H9 (cell line): Measurements from ENCODE around the gene CERS6. TPM values are rescaled to one million over a fixed set of nuclear protein-coding genes. Genes with fewer than 3 reads are reported as not detected.

Experiments
- DNase-seq: peaks from one replicate; pipeline ENCODE4 v3.0.0-alpha.2; 2017
- H2AFZ ChIP-seq: one replicate; pipeline ENCODE4 v1.6.1; 2013; ENCODE audit warnings: mild to moderate bottlenecking, low read length, control low read depth, moderate library complexity
- H2AK5ac ChIP-seq: 2 replicates; pipeline ENCODE4 v1.6.1; 2013; ENCODE audit warnings: low read length, control low read depth, mixed read lengths; ENCODE audit not compliant: insufficient read length
- H2BK120ac ChIP-seq: one replicate; pipeline ENCODE4 v1.6.1; 2013; ENCODE audit warnings: low read depth, mild to moderate bottlenecking, low read length, control low read depth, inconsistent platforms; ENCODE audit not compliant: poor library complexity, severe bottlenecking
- H2BK12ac ChIP-seq: 2 replicates; pipeline ENCODE4 v1.6.1; 2013; ENCODE audit warnings: low read length, control low read depth, mixed read lengths, low read depth; ENCODE audit not compliant: insufficient read length
- H2BK15ac ChIP-seq: 2 replicates; pipeline ENCODE4 v1.6.1; 2013; ENCODE audit warnings: low read depth, low read length, control low read depth
- H2BK20ac ChIP-seq: one replicate; pipeline ENCODE4 v1.6.1; 2013; ENCODE audit warnings: low read depth, mild to moderate bottlenecking, low read length, control low read depth, inconsistent platforms; ENCODE audit not compliant: poor library complexity, severe bottlenecking
- H2BK5ac ChIP-seq: 2 replicates; pipeline ENCODE4 v1.6.1; 2013; ENCODE audit warnings: low read length, control low read depth, mixed read lengths; ENCODE audit not compliant: insufficient read length
- H3K14ac ChIP-seq: 2 replicates; pipeline ENCODE4 v1.6.1; 2013; ENCODE audit warnings: low read length, control low read depth; ENCODE audit not compliant: insufficient read depth
- H3K18ac ChIP-seq: 2 replicates; pipeline ENCODE4 v1.6.1; 2013; ENCODE audit warnings: low read depth, mild to moderate bottlenecking, mixed read lengths, low read length, control low read depth; ENCODE audit not compliant: insufficient read length
- H3K23ac ChIP-seq: 2 replicates; pipeline ENCODE4 v1.6.1; 2013; ENCODE audit warnings: low read length, control low read depth, mixed read lengths, low read depth; ENCODE audit not compliant: insufficient read length
- H3K23me2 ChIP-seq: 2 replicates; pipeline ENCODE4 v1.6.1; 2013; ENCODE audit warnings: low read depth, mild to moderate bottlenecking, mixed read lengths, low read length, control low read depth; ENCODE audit not compliant: insufficient read length, poor library complexity, severe bottlenecking
- H3K27ac ChIP-seq: 2 replicates; pipeline ENCODE4 v1.5.1; 2013; ENCODE audit warnings: low read length, control low read depth, mixed read lengths, low read depth; ENCODE audit not compliant: insufficient read length
- H3K27me3 ChIP-seq: 2 replicates; pipeline ENCODE4 v1.6.1; 2013; ENCODE audit warnings: low read length, control low read depth, inconsistent platforms; ENCODE audit not compliant: insufficient read depth
- H3K4ac ChIP-seq: 2 replicates; pipeline ENCODE4 v1.6.1; 2013; ENCODE audit warnings: low read depth, mild to moderate bottlenecking, control low read depth, inconsistent platforms, low read length, moderate library complexity
- H3K4me1 ChIP-seq: 2 replicates; pipeline ENCODE4 v1.6.1; 2013; ENCODE audit warnings: low read length, control low read depth, inconsistent platforms; ENCODE audit not compliant: insufficient read depth
- H3K4me2 ChIP-seq: 2 replicates; pipeline ENCODE4 v1.6.1; 2013; ENCODE audit warnings: low read length, control low read depth, mixed read lengths; ENCODE audit not compliant: insufficient read length, insufficient read depth
- H3K56ac ChIP-seq: 2 replicates; pipeline ENCODE4 v1.6.1; 2013; ENCODE audit warnings: low read depth, mild to moderate bottlenecking, mixed read lengths, low read length, control low read depth; ENCODE audit not compliant: insufficient read length
- H3K79me1 ChIP-seq: 2 replicates; pipeline ENCODE4 v1.6.1; 2013; ENCODE audit warnings: low read depth, mild to moderate bottlenecking, moderate library complexity, low read length, control low read depth, inconsistent platforms; ENCODE audit not compliant: insufficient read depth, poor library complexity, severe bottlenecking
- H3K79me2 ChIP-seq: 2 replicates; pipeline ENCODE4 v1.6.1; 2013; ENCODE audit warnings: low read length, control low read depth, inconsistent platforms; ENCODE audit not compliant: insufficient read depth
- H3K9ac ChIP-seq: 2 replicates; pipeline ENCODE4 v1.6.1; 2013; ENCODE audit warnings: low read length, control low read depth, mixed read lengths; ENCODE audit not compliant: insufficient read length; ENCODE audit errors: extremely low read depth
- H3K9me3 ChIP-seq: one replicate; pipeline ENCODE4 v1.6.1; 2013; ENCODE audit warnings: low read depth, low read length, inconsistent platforms; ENCODE audit not compliant: control insufficient read depth
- H3T11ph ChIP-seq: one replicate; pipeline ENCODE4 v1.6.1; 2013; ENCODE audit warnings: mild to moderate bottlenecking, low read length, control low read depth, inconsistent platforms
- H4K20me1 ChIP-seq: one replicate; pipeline ENCODE4 v1.6.1; 2013; ENCODE audit not compliant: control insufficient read depth, insufficient read length, insufficient read depth
- H4K5ac ChIP-seq: 2 replicates; pipeline ENCODE4 v1.6.1; 2013; ENCODE audit warnings: low read depth, mild to moderate bottlenecking, mixed read lengths, low read length, control low read depth; ENCODE audit not compliant: insufficient read length
- H4K8ac ChIP-seq: replicated peaks from 2 replicates; pipeline ENCODE4 v1.6.1; 2013; ENCODE audit warnings: low read length, control low read depth, mixed read lengths, low read depth; ENCODE audit not compliant: insufficient read length
- H4K91ac ChIP-seq: 2 replicates; pipeline ENCODE4 v1.6.1; 2013; ENCODE audit warnings: low read depth, mild to moderate bottlenecking, moderate library complexity, mixed read lengths, low read length, control low read depth; ENCODE audit not compliant: insufficient read length
- H3K27ac Mint-ChIP-seq, 3 experiments: 2 replicates in 2 of 3; 3 replicates in 1 of 3; pipeline ENCODE4 v1.8.0; 2020 to 2021; ENCODE audit warnings: mixed read lengths in 3 of 3, mild to moderate bottlenecking in 1 of 3, moderate library complexity in 1 of 3
- H3K27me3 Mint-ChIP-seq: 2 replicates; pipeline ENCODE4 v1.8.0; 2021; ENCODE audit warnings: low read depth, mild to moderate bottlenecking, moderate library complexity, mixed read lengths
- H3K36me3 Mint-ChIP-seq, 3 experiments: 2 replicates in 2 of 3; 3 replicates in 1 of 3; pipeline ENCODE4 v1.8.0; 2020 to 2021; ENCODE audit warnings: low read depth in 3 of 3, mixed read lengths in 3 of 3; ENCODE audit not compliant: insufficient read depth in 1 of 3
- H3K4me1 Mint-ChIP-seq, 2 experiments: 2 replicates each; pipeline ENCODE4 v1.8.0; 2020; ENCODE audit warnings: mixed read lengths in 2 of 2
- H3K4me3 Mint-ChIP-seq, 2 experiments: 2 replicates in 1 of 2; 3 replicates in 1 of 2; pipeline ENCODE4 v1.8.0; 2020 to 2021; ENCODE audit warnings: mild to moderate bottlenecking in 2 of 2, mixed read lengths in 2 of 2, moderate library complexity in 1 of 2
- H3K9me3 Mint-ChIP-seq, 2 experiments: 2 replicates in 1 of 2; 3 replicates in 1 of 2; pipeline ENCODE4 v1.8.0; 2020; ENCODE audit warnings: mild to moderate bottlenecking in 2 of 2, mixed read lengths in 2 of 2, moderate library complexity in 1 of 2
- WGBS: extraction: QIAGEN DNeasy Blood & Tissue Kit; methylation state at CpG from one replicate; pipeline ENCODE4 v1.1.7; 2013; ENCODE audit warnings: missing lambda C conversion rate, low lambda C conversion rate, mixed read lengths; ENCODE audit not compliant: insufficient read length; ENCODE audit errors: extremely low coverage; 5-methylcytosine and 5-hydroxymethylcytosine counted together
- total RNA-seq: library from RNA; stranded (reverse); gene quantifications from 2 replicates; pipeline ENCODE4 v1.2.1, GENCODE V29; 2021
- TF ChIP-seq, protein P1 (sequence below): fragments of 200-600 bp; sonication (generic); conservative IDR thresholded peaks from 3 replicates; pipeline ENCODE4 v1.8.0; 2021; ENCODE audit warnings: antibody characterized with exemption, mild to moderate bottlenecking

CERS6 gene
- total RNA-seq, 1 experiment from 2014 or later: 17.7 TPM

DNA sequence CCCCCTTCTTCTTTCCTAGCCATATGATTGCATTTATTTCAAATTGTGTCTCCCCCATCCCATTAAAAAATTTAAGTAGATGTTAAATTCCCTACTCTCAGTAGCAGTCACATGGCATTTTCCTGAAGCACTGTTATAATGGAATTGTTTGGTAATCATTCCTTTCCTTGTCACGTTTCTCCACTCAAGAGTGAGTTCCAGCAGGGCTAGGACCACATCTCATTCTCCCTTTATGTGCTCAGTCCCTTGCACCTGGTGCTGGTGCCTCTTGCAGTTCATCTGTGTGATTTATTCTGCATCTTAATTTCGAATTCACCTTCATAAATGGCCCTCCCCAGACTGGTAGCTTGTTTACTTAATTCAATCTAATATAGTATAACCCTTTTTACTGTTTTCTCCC lies 276.0 kb downstream of the CERS6 start:
- TF ChIP-seq, protein P1, sequence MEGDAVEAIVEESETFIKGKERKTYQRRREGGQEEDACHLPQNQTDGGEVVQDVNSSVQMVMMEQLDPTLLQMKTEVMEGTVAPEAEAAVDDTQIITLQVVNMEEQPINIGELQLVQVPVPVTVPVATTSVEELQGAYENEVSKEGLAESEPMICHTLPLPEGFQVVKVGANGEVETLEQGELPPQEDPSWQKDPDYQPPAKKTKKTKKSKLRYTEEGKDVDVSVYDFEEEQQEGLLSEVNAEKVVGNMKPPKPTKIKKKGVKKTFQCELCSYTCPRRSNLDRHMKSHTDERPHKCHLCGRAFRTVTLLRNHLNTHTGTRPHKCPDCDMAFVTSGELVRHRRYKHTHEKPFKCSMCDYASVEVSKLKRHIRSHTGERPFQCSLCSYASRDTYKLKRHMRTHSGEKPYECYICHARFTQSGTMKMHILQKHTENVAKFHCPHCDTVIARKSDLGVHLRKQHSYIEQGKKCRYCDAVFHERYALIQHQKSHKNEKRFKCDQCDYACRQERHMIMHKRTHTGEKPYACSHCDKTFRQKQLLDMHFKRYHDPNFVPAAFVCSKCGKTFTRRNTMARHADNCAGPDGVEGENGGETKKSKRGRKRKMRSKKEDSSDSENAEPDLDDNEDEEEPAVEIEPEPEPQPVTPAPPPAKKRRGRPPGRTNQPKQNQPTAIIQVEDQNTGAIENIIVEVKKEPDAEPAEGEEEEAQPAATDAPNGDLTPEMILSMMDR: no peak
- peaks cover 9% of the 10 kb centered on the region for H3K4me1 ChIP-seq
- H3K79me2 ChIP-seq: no peaks in the 10 kb centered on the region
- no peaks in the 10 kb centered on the region for H3K27me3 ChIP-seq
- no peak overlapping the region for H2BK20ac ChIP-seq
- no peak overlapping the region for H3K23ac ChIP-seq
- H4K20me1 ChIP-seq: no peaks in the 10 kb centered on the region
- no peak overlapping the region for H2AK5ac ChIP-seq
- H2BK15ac ChIP-seq: no peak overlapping the region
- no peak overlapping the region for H2BK5ac ChIP-seq
- H2AFZ ChIP-seq: no peak overlapping the region
- no peak overlapping the region for H4K5ac ChIP-seq
- Mint-ChIP-seq H3K4me3 (no peak overlapping the region), H3K27ac (peak overlapping the region in 1 of 3 experiments; percentile 30; a peak in 3 of 7 replicates), H3K4me1 (peaks cover 21 to 31% of the 10 kb centered on the region in 2 experiments), H3K27me3 (no peaks in the 10 kb centered on the region), H3K36me3 (no peaks in the 10 kb centered on the region), H3K9me3 (no peaks in the 10 kb centered on the region)
- H3T11ph ChIP-seq: no peak overlapping the region
- H3K18ac ChIP-seq: no peak overlapping the region
- WGBS: no CpG with 5 or more reads among the region's 2 CpGs
- no peak overlapping the region for H4K8ac ChIP-seq
- no peak overlapping the region for H3K9ac ChIP-seq
- H3K14ac ChIP-seq: no peak overlapping the region
- H3K4ac ChIP-seq: no peak overlapping the region
- no peak overlapping the region for H2BK12ac ChIP-seq
- no peaks in the 10 kb centered on the region for H3K79me1 ChIP-seq
- no peak overlapping the region for H4K91ac ChIP-seq
- no peak overlapping the region for H3K4me2 ChIP-seq
- H2BK120ac ChIP-seq: no peak overlapping the region
- no peaks in the 10 kb centered on the region for H3K9me3 ChIP-seq
- peak overlapping the region; percentile 3 for H3K27ac ChIP-seq
- no peak overlapping the region for H3K56ac ChIP-seq
- no peaks in the 10 kb centered on the region for H3K23me2 ChIP-seq
- DNase-seq: no peak
